Activated CD8-positive, alpha-beta memory T cell treated with anti-CD3 and anti-CD28 coated beads, Interleukin-2, amount 50 U/mL, for 48 hours (primary cell): ENCODE results near the gene RNF114.
"Not testable (repeated sequence)": the region's sequence is repeated elsewhere in the genome, so short reads cannot be mapped to it uniquely, and the experiment has no call there.

ENCODE experiments used
- DNase-seq: peaks from one replicate; pipeline ENCODE4 v3.0.0-alpha.2; 2020

RNF114 gene

GRCh38 chr20:49928411-49929141 is 7.6 kb upstream of the RNF114 start:
- peak; percentile 89 for DNase-seq

DNA sequence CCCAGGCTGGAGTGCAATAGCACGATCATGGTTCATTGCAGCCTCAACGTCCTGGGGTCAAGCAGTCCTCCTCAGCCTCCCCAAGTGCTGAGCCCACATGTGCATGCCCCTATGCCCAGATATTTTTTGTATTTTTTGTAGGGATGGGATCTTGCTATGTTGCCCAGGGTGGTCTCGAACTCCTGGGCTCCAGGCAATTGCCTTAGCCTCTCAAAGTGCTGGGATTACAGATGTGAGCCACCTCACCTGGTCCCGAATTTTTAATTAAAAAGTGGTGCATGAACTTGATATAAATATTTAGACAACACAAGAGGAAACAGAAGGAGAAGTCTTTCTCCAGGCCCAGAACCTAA is 7.1 kb upstream of the RNF114 start:
- no peak for DNase-seq

- no peak for DNase-seq
Measured at GRCh38 chr20:49935746-49936152, 448 bp upstream of the RNF114 start.

- DNase-seq: no peak
Measured at GRCh38 chr20:49937027-49937929, 1.1 kb downstream of the RNF114 start.

GRCh38 chr20:49938173-49939163 is 2.3 kb downstream of the RNF114 start:
- no peak for DNase-seq

DNA sequence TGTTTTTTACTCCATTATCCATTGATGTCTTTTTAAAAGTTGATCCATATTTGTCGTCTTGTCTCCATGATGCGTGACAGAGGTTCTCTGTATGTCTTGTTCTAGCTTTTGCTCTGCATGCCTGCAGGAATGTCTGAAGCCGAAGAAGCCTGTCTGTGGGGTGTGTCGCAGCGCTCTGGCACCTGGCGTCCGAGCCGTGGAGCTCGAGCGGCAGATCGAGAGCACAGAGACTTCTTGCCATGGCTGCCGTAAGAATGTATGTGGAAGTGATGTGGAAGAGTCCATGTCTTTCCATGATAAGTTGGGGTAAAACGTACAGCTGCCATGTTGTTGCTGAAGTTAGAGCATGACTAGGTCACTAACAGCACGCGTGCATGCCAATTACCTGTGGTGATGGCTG is 5.3 kb downstream of the RNF114 start:
- DNase-seq: no peak

GRCh38 chr20:49942303-49942702 is 6.1 kb downstream of the RNF114 start:
- DNase-seq: no peak

GRCh38 chr20:49942942-49943341 is 6.7 kb downstream of the RNF114 start:
- no peak for DNase-seq

GRCh38 chr20:49945306-49945700 is 9.1 kb downstream of the RNF114 start:
- no peak for DNase-seq

GRCh38 chr20:49945701-49946477 is 9.7 kb downstream of the RNF114 start:
- no peak for DNase-seq

GRCh38 chr20:49948178-49948577 is 12.0 kb downstream of the RNF114 start:
- DNase-seq: no peak

GRCh38 chr20:49948809-49949507 is 12.8 kb downstream of the RNF114 start:
- DNase-seq: no peak

DNA sequence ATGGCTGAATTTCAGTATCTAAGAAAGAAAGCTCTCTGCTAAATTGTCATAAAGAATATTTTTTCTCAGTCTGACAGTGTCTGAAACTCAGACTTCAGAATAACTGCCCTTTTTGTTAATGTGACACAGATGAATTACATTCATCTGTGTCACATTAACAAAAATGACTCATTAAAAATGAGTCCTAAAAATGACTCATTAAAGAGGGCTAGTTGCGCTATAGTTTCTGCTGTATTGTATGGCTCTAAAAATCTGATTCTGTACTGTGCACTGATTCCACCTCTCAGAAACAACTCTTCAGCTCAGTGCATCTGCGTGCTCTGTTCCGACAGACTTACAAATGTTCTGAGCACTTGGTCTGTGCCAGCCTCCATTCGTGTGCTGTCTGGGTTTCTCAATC is 15.0 kb downstream of the RNF114 start:
- DNase-seq: no peak

GRCh38 chr20:49955167-49955566 is 19.0 kb downstream of the RNF114 start:
- DNase-seq: no peak

GRCh38 chr20:49955830-49956396 is 19.7 kb downstream of the RNF114 start:
- DNase-seq: not testable (repeated sequence)

GRCh38 chr20:49956689-49957088 is 20.5 kb downstream of the RNF114 start:
- DNase-seq: no peak

- DNase-seq: not testable (repeated sequence)
Measured at GRCh38 chr20:49957089-49957938, 21.1 kb downstream of the RNF114 start.

DNA sequence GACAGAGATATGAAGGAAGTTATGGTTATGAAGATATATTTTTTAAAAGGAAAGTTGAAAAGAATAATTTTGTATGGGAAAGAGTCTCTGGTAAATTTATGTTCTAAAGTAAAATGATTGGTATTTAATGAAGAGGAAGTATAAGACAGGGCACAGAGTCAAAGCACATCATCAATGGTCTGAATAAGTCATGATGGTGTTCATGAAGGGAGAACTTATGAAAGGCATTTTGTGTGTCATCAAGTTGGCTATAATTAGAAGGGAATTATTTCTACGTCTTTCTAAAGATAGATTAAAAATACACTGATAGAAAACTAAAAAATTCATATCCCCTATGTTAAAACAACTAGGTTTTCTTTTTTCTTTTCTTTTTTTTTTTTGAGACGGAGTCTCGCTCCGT is 25.2 kb downstream of the RNF114 start:
- no peak for DNase-seq

GRCh38 chr20:49964964-49965780 is 29.0 kb downstream of the RNF114 start:
- no peak for DNase-seq
